ENCODE results near the gene RBM47. TPM values are rescaled to one million over a fixed set of nuclear protein-coding genes. Genes with fewer than 3 reads are reported as not detected.
"Not testable (repeated sequence)": the region's sequence is repeated elsewhere in the genome, so short reads cannot be mapped to it uniquely, and the experiment has no call there.

Gene RBM47
- total RNA-seq, 1 donor from 2014 or later = 0.98 TPM

GRCh38 chr4:40439519-40439918 lies 190.1 kb downstream of the RBM47 start:
- DNase-seq = no peak
- no peak for TF ChIP-seq CTCF (IDR thresholded peaks at IDR 0.05; ENCODE audit: partially characterized antibody, unreplicated experiment)
- Mint-ChIP-seq H3K9me3 (ENCODE audit: unreplicated experiment) (peaks cover 3% of the 10 kb centered on the region), H3K27me3 (ENCODE audit: unreplicated experiment) (no peaks in the 10 kb centered on the region), H3K27ac (ENCODE audit: unreplicated experiment) (no peak overlapping the region), H3K4me3 (ENCODE audit: unreplicated experiment) (no peak overlapping the region), H3K36me3 (ENCODE audit: unreplicated experiment) (peaks cover 5% of the 10 kb centered on the region), H3K4me1 (ENCODE audit: low read depth, unreplicated experiment) (no peaks in the 10 kb centered on the region)

GRCh38 chr4:40438384-40439026 lies 191.2 kb downstream of the RBM47 start:
- no peak for TF ChIP-seq CTCF (IDR thresholded peaks at IDR 0.05; ENCODE audit: partially characterized antibody, unreplicated experiment)
- H3K9me3 Mint-ChIP-seq (ENCODE audit: unreplicated experiment) = peaks cover 3% of the 10 kb centered on the region
- DNase-seq = no peak
- H3K4me3 Mint-ChIP-seq (ENCODE audit: unreplicated experiment) = no peak overlapping the region
- no peaks in the 10 kb centered on the region for H3K4me1 Mint-ChIP-seq (ENCODE audit: low read depth, unreplicated experiment)
- H3K27ac Mint-ChIP-seq (ENCODE audit: unreplicated experiment) = no peak overlapping the region
- peaks cover 2% of the 10 kb centered on the region for H3K27me3 Mint-ChIP-seq (ENCODE audit: unreplicated experiment)
- H3K36me3 Mint-ChIP-seq (ENCODE audit: unreplicated experiment) = peaks cover 5% of the 10 kb centered on the region

GRCh38 chr4:40437741-40438383 lies 191.8 kb downstream of the RBM47 start:
- Mint-ChIP-seq H3K36me3 (ENCODE audit: unreplicated experiment) (peaks cover 5% of the 10 kb centered on the region), H3K4me3 (ENCODE audit: unreplicated experiment) (no peak overlapping the region), H3K27ac (ENCODE audit: unreplicated experiment) (no peak overlapping the region), H3K9me3 (ENCODE audit: unreplicated experiment) (peaks cover 3% of the 10 kb centered on the region), H3K27me3 (ENCODE audit: unreplicated experiment) (peaks cover 2% of the 10 kb centered on the region), H3K4me1 (ENCODE audit: low read depth, unreplicated experiment) (no peaks in the 10 kb centered on the region)
- TF ChIP-seq CTCF (IDR thresholded peaks at IDR 0.05; ENCODE audit: partially characterized antibody, unreplicated experiment) = no peak
- DNase-seq = no peak

- H3K27me3 Mint-ChIP-seq (ENCODE audit: unreplicated experiment); H3K27ac Mint-ChIP-seq (ENCODE audit: unreplicated experiment); H3K4me1 Mint-ChIP-seq (ENCODE audit: low read depth, unreplicated experiment); DNase-seq; H3K9me3 Mint-ChIP-seq (ENCODE audit: unreplicated experiment); H3K4me3 Mint-ChIP-seq (ENCODE audit: unreplicated experiment); H3K36me3 Mint-ChIP-seq (ENCODE audit: unreplicated experiment): not testable (repeated sequence)
Observed at GRCh38 chr4:40435306-40435705, 194.4 kb downstream of the RBM47 start.

DNA sequence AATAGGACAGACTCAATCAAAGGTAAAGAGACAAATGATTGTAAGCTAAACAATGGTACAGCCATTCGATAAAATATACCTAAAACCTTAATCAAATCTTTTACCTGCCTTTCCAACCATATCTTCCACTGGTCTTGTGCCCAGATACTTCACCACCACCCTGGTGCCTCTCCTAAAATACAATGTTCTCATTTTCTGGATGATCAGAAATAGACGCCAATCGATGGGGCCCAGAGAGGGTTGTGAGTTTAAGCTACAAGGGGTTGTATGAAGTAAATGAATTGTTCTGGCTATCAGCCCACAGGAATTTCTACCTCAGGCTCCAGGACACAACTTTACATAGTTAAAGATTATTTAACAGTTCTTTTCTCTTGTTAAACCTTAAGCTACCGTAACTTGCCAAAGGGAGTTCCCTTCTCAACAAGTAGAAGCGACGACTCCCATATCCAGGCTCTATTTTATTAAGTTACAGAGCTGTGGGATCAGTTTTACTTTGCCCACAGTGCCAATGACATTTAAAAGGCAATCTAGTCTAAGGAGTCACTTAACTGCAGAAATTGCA lies 195.5 kb downstream of the RBM47 start:
- H3K36me3 Mint-ChIP-seq (ENCODE audit: unreplicated experiment) = peaks cover 4% of the 10 kb centered on the region
- TF ChIP-seq CTCF (IDR thresholded peaks at IDR 0.05; ENCODE audit: partially characterized antibody, unreplicated experiment) = no peak
- no peaks in the 10 kb centered on the region for H3K4me1 Mint-ChIP-seq (ENCODE audit: low read depth, unreplicated experiment)
- no peak for DNase-seq
- H3K27me3 Mint-ChIP-seq (ENCODE audit: unreplicated experiment) = peaks cover 2% of the 10 kb centered on the region
- H3K9me3 Mint-ChIP-seq (ENCODE audit: unreplicated experiment) = peaks cover 3% of the 10 kb centered on the region
- no peak overlapping the region for H3K27ac Mint-ChIP-seq (ENCODE audit: unreplicated experiment)
- H3K4me3 Mint-ChIP-seq (ENCODE audit: unreplicated experiment) = no peak overlapping the region

Measured in glutamatergic neuron (in vitro differentiated cells).